COLO829 (cell line): ENCODE results near the gene CLASP1.
"Not testable (repeated sequence)": the region's sequence is repeated elsewhere in the genome, so short reads cannot be mapped to it uniquely, and the experiment has no call there.

Experiments used
- DNase-seq: peaks from one replicate; pipeline ENCODE4 v3.0.0; 2012; ENCODE audit warnings: low spot score

The CLASP1 gene

GRCh38 chr2:121577381-121577780, 71.9 kb downstream of the CLASP1 start:
- no peak for DNase-seq

GRCh38 chr2:121576263-121576662, 73.0 kb downstream of the CLASP1 start:
- DNase-seq: no peak

DNA sequence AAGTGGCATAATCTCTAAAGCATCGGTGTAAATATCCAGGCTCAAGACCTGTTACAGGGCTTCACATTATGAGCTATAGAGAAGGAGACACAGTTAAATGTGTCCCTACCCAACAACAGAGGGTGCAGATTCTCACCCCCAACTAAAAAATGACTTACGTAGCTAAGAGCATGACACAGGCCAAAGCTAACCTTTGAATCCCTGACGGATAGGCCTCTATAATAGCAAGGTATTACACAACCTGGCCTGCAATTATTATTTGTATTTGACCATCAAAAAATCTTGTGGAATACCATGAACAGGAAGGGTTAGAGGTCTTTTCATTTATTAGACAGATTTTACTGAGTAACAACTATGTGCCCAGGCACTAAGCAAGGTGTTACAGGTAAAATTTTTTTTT, 73.5 kb downstream of the CLASP1 start:
- no peak for DNase-seq

GRCh38 chr2:121570667-121571055, 78.6 kb downstream of the CLASP1 start:
- no peak for DNase-seq

- no peak for DNase-seq
Measured at GRCh38 chr2:121570036-121570666, 79.1 kb downstream of the CLASP1 start.

DNA sequence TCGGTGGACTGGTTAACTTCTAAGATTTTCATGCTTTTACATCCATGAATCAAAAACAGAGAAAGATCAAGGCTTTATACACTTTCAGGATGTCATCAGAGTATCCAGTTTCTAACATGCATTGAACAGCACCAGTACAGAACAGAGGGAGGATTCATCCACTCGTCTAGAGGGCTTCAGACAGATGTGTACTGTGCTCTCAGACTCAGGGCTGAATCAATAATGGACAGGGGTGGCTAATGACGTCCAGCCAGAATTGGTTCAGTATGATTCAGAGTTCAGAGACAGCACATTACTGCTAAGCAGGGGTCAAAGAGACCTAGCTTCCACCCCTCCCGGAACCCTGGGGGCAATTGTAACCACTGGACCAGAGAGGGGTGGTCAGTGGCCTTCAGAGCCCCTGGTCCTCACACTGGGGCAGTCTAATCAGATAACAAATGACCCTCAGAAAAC, 81.3 kb downstream of the CLASP1 start:
- DNase-seq: peak; percentile 85

- no peak for DNase-seq
Measured at GRCh38 chr2:121567452-121567851, 81.8 kb downstream of the CLASP1 start.

GRCh38 chr2:121565389-121566250, 83.6 kb downstream of the CLASP1 start:
- no peak for DNase-seq

- no peak for DNase-seq
Measured at GRCh38 chr2:121564905-121565304, 84.4 kb downstream of the CLASP1 start.

DNA sequence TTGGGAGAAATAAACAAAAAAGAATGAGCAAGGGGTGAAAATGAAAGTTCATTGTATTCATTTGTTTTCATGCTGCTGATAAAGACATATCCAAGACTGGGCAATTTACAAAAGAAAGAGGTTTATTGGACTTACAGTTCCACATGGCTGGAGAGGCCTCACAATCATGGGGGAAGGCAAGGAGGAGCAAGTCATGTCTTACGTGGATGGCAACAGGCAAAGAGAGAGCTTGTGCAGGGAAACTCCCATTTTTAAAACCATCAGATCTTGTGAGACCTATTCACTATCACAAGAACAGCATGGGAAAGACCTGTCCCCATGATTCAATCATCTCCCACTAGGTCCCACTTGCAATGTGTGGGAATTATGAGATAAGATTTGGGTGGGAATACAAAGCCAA, 85.5 kb downstream of the CLASP1 start:
- DNase-seq: not testable (repeated sequence)

DNA sequence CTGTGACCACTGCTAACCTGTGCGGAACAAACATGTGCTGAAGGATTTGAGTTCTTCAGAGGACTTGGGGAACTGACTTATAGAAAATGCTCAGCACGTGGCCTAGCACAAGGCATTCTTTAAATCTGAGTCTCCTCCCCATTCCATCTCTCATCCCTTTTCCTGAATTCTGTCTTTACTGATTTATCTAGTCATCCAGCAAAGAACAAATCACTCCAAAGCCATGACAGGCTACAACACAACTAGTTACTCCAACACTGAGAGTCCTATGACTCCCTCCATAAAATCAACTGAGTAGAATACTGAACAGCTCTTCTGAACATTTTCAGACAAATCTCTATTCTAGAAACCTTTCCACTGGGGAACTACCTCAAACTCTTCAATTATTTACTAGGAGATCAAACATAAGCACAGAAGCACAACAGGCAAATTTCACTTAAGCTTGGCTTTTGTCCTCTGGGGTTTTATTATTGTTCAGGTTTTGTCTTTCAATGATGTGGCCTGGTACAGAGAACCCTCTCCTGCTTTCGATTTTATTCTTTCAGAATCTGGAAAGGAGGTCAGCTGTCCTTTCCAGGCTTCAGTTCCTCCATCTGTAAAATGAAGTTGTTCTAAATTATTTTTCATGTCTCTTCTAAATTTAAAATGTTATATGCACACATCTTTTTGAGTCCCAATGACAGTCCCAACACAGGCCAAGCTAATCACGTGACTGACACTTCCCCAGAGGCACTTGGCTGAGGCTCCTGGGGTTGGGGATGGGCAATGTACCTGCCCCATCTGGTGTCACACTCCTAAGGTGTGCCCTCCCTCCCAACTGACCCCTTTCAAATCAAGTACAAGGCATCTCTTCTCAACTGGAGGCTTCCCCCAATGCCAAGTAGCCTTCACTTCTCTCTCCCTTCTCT, 86.7 kb downstream of the CLASP1 start:
- DNase-seq: no peak

- peak; percentile 53 for DNase-seq
Measured at GRCh38 chr2:121561617-121562268, 87.5 kb downstream of the CLASP1 start.

GRCh38 chr2:121558329-121558728, 90.9 kb downstream of the CLASP1 start:
- no peak for DNase-seq

GRCh38 chr2:121555008-121555407, 94.3 kb downstream of the CLASP1 start:
- DNase-seq: no peak

DNA sequence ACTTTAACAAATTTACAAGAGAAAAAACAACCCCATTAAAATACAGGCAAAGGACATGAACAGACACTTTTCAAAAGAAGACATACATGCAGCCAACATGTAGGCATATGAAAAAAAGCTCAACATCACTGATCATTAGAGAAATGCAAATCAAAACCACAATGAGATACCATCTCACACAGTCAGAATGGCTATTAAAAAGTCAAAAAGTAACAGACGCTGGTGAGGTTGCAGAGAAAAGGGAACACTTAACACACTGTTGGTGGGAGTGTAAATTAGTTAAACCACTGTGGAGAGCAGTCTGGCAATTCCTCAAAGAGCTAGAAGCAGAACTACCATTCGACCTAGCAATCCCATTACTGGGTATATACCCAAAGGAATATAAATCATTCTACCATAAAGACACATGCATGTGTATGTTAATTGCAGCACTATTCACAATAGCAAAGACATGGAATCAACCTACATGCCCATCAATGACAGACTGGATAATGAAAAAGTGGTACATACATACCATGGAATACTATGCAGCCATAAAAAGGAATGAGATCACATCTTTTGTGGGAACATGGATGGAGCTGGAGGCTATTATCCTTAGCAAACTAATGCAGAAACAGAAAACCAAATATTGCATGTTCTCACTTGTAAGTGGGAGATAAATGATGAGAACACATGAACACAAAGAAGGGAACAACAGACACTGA, 96.6 kb downstream of the CLASP1 start:
- not testable (repeated sequence) for DNase-seq

GRCh38 chr2:121550669-121551068, 98.6 kb downstream of the CLASP1 start:
- DNase-seq: no peak

DNA sequence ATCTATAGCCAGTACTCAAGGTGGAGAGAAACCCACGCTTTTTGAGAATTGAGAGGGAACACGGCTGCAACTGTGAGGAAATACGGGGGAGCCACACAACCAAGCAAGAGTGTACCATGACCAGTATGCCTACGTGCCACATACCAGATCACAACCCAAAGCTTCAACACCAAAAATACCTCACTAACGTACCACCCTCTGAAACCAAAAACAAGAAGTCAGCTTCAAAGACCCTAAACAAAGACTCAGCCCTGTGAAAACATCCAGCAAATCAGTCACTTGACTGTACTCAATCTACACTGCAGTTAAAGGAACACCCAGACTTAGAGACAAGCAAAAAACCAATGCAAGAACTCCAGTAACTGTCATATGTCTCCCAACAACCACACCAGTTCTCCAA, 101.6 kb downstream of the CLASP1 start:
- DNase-seq: no peak

- DNase-seq: no peak
Measured at GRCh38 chr2:121545913-121546312, 103.3 kb downstream of the CLASP1 start.

- DNase-seq: no peak
Measured at GRCh38 chr2:121545257-121545656, 104.0 kb downstream of the CLASP1 start.

DNA sequence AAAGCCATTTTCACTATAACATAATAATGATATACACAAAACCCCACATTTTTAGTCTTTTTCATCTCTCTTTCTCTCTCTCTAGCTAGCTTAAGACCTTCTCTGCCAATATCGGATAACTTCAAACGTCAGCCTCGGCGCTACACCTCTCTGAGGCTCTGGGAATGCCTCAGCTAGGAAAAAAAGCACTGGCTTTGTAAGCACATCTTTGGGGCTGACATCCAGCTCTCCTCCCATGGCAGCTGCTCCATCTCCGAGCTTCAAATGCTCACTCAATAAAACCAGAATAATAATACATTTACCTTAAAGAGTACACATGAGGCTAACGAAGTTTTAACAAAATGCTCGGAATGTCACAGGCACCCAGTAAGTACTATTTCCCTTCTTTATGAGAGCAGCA, 107.8 kb downstream of the CLASP1 start:
- no peak for DNase-seq

GRCh38 chr2:121539750-121540469, 109.4 kb downstream of the CLASP1 start:
- no peak for DNase-seq
